HEK293 (cell line): Measurements from ENCODE around the gene ITGA11.

Experiments
- KLF9 ChIP-seq: fragments of 450-650 bp; formaldehyde crosslinking; IDR thresholded peaks from 2 replicates; pipeline ENCODE4 v1.5.1; 2016; ENCODE audit warnings: missing biosample characterization, missing genetic modification characterization, low read depth
- ZNF140 ChIP-seq: fragments of 450-650 bp; formaldehyde crosslinking; IDR thresholded peaks from 2 replicates; pipeline ENCODE4 v1.5.1; 2016; ENCODE audit warnings: missing biosample characterization, missing genetic modification characterization
- ZNF658 ChIP-seq: fragments of 450-650 bp; formaldehyde crosslinking; IDR thresholded peaks from 2 replicates; pipeline ENCODE4; 2016; ENCODE audit warnings: missing biosample characterization, missing genetic modification characterization
- TF ChIP-seq, protein P1 (sequence below): fragments of 450-650 bp; formaldehyde crosslinking; IDR thresholded peaks from 2 replicates; pipeline ENCODE4 v1.5.1; 2016; ENCODE audit warnings: missing biosample characterization, missing genetic modification characterization
- TF ChIP-seq, protein P2 (sequence below): fragments of 450-650 bp; formaldehyde crosslinking; IDR thresholded peaks from 2 replicates; pipeline ENCODE4 v1.5.1; 2016; ENCODE audit warnings: missing biosample characterization, missing genetic modification characterization
- TF ChIP-seq, protein P3 (sequence below): fragments of 450-650 bp; formaldehyde crosslinking; IDR thresholded peaks from 2 replicates; pipeline ENCODE4 v1.5.1; 2017; ENCODE audit warnings: missing biosample characterization, missing genetic modification characterization

DNA sequence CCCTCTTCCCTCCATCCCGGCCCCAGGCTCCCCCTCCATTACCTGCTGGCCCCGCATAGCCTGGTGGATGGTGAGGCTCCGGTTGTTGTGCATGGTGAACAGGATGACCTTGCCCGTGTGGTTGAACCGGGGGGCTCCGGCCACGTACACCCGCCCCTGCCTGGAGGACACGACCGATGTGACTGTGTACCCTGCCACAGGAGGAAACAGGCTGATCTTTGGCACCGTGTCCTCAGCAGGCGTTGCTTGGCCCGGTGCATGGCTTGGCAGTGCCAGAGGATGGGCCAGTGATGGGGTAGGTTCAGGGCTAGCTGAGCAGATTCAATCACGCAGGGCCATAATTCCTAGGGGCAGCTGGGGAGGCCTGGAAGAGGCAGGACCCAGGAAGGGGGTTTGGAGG is 96.3 kb downstream of the ITGA11 start:
- TF ChIP-seq, protein P1, sequence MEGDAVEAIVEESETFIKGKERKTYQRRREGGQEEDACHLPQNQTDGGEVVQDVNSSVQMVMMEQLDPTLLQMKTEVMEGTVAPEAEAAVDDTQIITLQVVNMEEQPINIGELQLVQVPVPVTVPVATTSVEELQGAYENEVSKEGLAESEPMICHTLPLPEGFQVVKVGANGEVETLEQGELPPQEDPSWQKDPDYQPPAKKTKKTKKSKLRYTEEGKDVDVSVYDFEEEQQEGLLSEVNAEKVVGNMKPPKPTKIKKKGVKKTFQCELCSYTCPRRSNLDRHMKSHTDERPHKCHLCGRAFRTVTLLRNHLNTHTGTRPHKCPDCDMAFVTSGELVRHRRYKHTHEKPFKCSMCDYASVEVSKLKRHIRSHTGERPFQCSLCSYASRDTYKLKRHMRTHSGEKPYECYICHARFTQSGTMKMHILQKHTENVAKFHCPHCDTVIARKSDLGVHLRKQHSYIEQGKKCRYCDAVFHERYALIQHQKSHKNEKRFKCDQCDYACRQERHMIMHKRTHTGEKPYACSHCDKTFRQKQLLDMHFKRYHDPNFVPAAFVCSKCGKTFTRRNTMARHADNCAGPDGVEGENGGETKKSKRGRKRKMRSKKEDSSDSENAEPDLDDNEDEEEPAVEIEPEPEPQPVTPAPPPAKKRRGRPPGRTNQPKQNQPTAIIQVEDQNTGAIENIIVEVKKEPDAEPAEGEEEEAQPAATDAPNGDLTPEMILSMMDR (tag by site-specific recombination): no peak
- TF ChIP-seq, protein P2, sequence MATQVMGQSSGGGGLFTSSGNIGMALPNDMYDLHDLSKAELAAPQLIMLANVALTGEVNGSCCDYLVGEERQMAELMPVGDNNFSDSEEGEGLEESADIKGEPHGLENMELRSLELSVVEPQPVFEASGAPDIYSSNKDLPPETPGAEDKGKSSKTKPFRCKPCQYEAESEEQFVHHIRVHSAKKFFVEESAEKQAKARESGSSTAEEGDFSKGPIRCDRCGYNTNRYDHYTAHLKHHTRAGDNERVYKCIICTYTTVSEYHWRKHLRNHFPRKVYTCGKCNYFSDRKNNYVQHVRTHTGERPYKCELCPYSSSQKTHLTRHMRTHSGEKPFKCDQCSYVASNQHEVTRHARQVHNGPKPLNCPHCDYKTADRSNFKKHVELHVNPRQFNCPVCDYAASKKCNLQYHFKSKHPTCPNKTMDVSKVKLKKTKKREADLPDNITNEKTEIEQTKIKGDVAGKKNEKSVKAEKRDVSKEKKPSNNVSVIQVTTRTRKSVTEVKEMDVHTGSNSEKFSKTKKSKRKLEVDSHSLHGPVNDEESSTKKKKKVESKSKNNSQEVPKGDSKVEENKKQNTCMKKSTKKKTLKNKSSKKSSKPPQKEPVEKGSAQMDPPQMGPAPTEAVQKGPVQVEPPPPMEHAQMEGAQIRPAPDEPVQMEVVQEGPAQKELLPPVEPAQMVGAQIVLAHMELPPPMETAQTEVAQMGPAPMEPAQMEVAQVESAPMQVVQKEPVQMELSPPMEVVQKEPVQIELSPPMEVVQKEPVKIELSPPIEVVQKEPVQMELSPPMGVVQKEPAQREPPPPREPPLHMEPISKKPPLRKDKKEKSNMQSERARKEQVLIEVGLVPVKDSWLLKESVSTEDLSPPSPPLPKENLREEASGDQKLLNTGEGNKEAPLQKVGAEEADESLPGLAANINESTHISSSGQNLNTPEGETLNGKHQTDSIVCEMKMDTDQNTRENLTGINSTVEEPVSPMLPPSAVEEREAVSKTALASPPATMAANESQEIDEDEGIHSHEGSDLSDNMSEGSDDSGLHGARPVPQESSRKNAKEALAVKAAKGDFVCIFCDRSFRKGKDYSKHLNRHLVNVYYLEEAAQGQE (tag by site-specific recombination): no peak
- TF ChIP-seq ZNF658 (no peak), ZNF140 (tag by site-specific recombination) (no peak), KLF9 (no peak)
- TF ChIP-seq, protein P3, sequence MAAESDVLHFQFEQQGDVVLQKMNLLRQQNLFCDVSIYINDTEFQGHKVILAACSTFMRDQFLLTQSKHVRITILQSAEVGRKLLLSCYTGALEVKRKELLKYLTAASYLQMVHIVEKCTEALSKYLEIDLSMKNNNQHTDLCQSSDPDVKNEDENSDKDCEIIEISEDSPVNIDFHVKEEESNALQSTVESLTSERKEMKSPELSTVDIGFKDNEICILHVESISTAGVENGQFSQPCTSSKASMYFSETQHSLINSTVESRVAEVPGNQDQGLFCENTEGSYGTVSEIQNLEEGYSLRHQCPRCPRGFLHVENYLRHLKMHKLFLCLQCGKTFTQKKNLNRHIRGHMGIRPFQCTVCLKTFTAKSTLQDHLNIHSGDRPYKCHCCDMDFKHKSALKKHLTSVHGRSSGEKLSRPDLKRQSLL (tag by site-specific recombination): no peak
